Thyroid gland (tissue), 4 donors: ENCODE results near the gene TMEM214. TPM values are rescaled to one million over a fixed set of nuclear protein-coding genes. Genes with fewer than 3 reads are reported as not detected.
"Not testable (repeated sequence)": the region's sequence is repeated elsewhere in the genome, so short reads cannot be mapped to it uniquely, and the experiment has no call there.

ENCODE experiments used
- DNase-seq, 2 donors: peaks; one replicate each; pipeline ENCODE4 v3.0.0-alpha.2; 2019
- H3K27ac ChIP-seq, 3 donors: fragments of 200-600 bp; sonication (generic); 1 replicate in 2 of 3; 2 replicates in 1 of 3; pipeline ENCODE4 v1.5.1; 2016 to 2019; ENCODE audit warnings: mild to moderate bottlenecking in 1 of 3, moderate library complexity in 1 of 3
- H3K27me3 ChIP-seq: fragments of 200-600 bp; sonication (generic); one replicate; pipeline ENCODE4 v1.5.1; 2019
- H3K36me3 ChIP-seq, 2 donors: fragments of 200-600 bp; sonication (generic); one replicate each; pipeline ENCODE4 v1.5.1; 2016 to 2019
- H3K4me1 ChIP-seq, 2 donors: fragments of 200-600 bp; sonication (generic); one replicate each; pipeline ENCODE4 v1.5.1; 2017 to 2019
- H3K4me3 ChIP-seq, 3 donors: fragments of 200-600 bp; sonication (generic); replicated peaks in 1 of 3; 1 replicate in 2 of 3; 2 replicates in 1 of 3; pipeline ENCODE4 v1.5.1; 2016; ENCODE audit warnings: mild to moderate bottlenecking in 1 of 3
- H3K9me3 ChIP-seq: fragments of 200-600 bp; sonication (generic); one replicate; pipeline ENCODE4 v1.5.1; 2017
- CTCF ChIP-seq, 6 experiments: fragments of 200-600 bp in 3 of 6; fragments of 450-650 bp in 3 of 6; sonication (generic) in 3 of 6; IDR thresholded peaks; one replicate each; pipeline ENCODE4 v1.5.1; 2016 to 2019; ENCODE audit warnings: antibody characterized with exemption in 6 of 6, mild to moderate bottlenecking in 2 of 6, inconsistent platforms in 1 of 6, moderate library complexity in 1 of 6
- POLR2A ChIP-seq, 2 donors: fragments of 450-650 bp; IDR thresholded peaks; one replicate each; pipeline ENCODE4 v1.6.1; 2017; ENCODE audit warnings: antibody characterized with exemption in 2 of 2, mild to moderate bottlenecking in 2 of 2, moderate library complexity in 1 of 2
- WGBS, 2 donors: methylation state at CpG; one replicate each; pipeline ENCODE4 v1.1.5; 2017; 5-methylcytosine and 5-hydroxymethylcytosine counted together
- intact Hi-C: fragments of 100-400 bp; cut with DNase I; formaldehyde crosslinking; loops from one replicate; pipeline ENCODE4 v1.15.1; 2023
- total RNA-seq, 4 donors: library from RNA; depleted of rRNA; stranded (reverse); fragments of >200 nt; gene quantifications; one replicate each; pipeline ENCODE4 v1.2.3, GENCODE V29; 2016

Gene TMEM214
- total RNA-seq, 4 donors from 2014 or later: 43.3 to 93.8 (median 78.9) TPM

- no peaks in the 10 kb centered on the region for H3K27me3 ChIP-seq
- H3K27ac ChIP-seq: peak overlapping the region; percentile 44 to 81 (median 77)
- peaks cover 21 to 37% of the 10 kb centered on the region in 2 donors for H3K4me1 ChIP-seq
- TF ChIP-seq POLR2A (IDR thresholded peaks at IDR 0.05) (no peak), CTCF (IDR thresholded peaks at IDR 0.05) (no peak)
- peaks cover 0 to 9% of the 10 kb centered on the region in 2 donors for H3K36me3 ChIP-seq
- H3K4me3 ChIP-seq: peak overlapping the region; percentile 40 to 80 (median 66)
- intact Hi-C loops: loop anchor here (5.0 kb wide), 1 partner anchor 40 kb away; the partner anchor contains the start of gene TMEM214
- peak; percentile 48 to 49 for DNase-seq
- no peaks in the 10 kb centered on the region for H3K9me3 ChIP-seq
- 4 to 6% methylated on average over 24 to 31 of the region's 34 CpGs for WGBS, 2 donors
Measured at GRCh38 chr2:27071990-27072830, 39.4 kb downstream of the TMEM214 start.

DNA sequence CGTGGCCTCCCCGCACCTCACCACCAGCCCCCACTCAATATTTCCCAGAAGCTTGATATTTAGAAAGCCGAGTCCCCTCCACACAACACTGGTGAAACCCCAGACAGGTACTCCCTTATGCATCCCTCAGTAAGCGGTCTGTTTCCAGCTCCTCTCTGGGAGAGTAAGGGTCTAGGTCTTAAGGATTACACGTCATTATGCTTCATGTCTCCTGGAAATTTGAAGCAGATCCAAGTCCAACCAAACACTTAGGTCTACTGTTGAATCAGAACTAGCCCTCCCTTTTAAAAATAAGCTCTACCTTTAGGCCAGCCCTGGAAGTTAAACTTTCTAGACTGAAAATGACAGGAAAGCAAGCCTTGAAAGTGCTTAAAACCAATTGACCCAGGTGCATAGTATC is 40.2 kb downstream of the TMEM214 start:
- H3K36me3 ChIP-seq: peaks cover 0 to 5% of the 10 kb centered on the region in 2 donors

GRCh38 chr2:27073782-27074181 is 41.0 kb downstream of the TMEM214 start:
- Histone ChIP-seq H3K27ac (no peak overlapping the region), H3K4me3 (no peak overlapping the region), H3K4me1 (peaks cover 21 to 36% of the 10 kb centered on the region in 2 donors), H3K27me3 (no peaks in the 10 kb centered on the region), H3K9me3 (no peaks in the 10 kb centered on the region), H3K36me3 (peaks cover 0 to 3% of the 10 kb centered on the region in 2 donors)
- WGBS, 2 donors: 60 to 79% methylated on average over 2 of the region's 2 CpGs
- TF ChIP-seq POLR2A (IDR thresholded peaks at IDR 0.05) (no peak), CTCF (IDR thresholded peaks at IDR 0.05) (no peak)
- intact Hi-C loops: loop anchor here (5.0 kb wide), 1 partner anchor 41 kb away; the partner anchor contains the start of gene TMEM214
- no peak for DNase-seq

More for the DNA sequence above, 40.2 kb downstream of the TMEM214 start:
- DNase-seq: no peak
- H3K27ac ChIP-seq: peak overlapping the region in 2 of 3 donors; percentile 44 to 81
- peaks cover 21 to 37% of the 10 kb centered on the region in 2 donors for H3K4me1 ChIP-seq
- intact Hi-C loops: loop anchor here (5.0 kb wide), 1 partner anchor 41 kb away; the partner anchor contains the start of gene TMEM214
- TF ChIP-seq POLR2A (IDR thresholded peaks at IDR 0.05) (no peak), CTCF (IDR thresholded peaks at IDR 0.05) (no peak)
- WGBS, 2 donors: 72 to 76% methylated on average over 5 of the region's 5 CpGs
- no peaks in the 10 kb centered on the region for H3K27me3 ChIP-seq
- H3K4me3 ChIP-seq: no peak overlapping the region
- no peaks in the 10 kb centered on the region for H3K9me3 ChIP-seq

GRCh38 chr2:27074738-27075565 is 42.2 kb downstream of the TMEM214 start:
- Histone ChIP-seq H3K4me1 (peaks cover 17 to 24% of the 10 kb centered on the region in 2 donors), H3K27ac (no peak overlapping the region)

GRCh38 chr2:27075566-27075871 is 42.8 kb downstream of the TMEM214 start:
- H3K4me3 ChIP-seq, H3K27me3 ChIP-seq, H3K36me3 ChIP-seq, H3K27ac ChIP-seq, DNase-seq, H3K9me3 ChIP-seq, intact Hi-C loops: not testable (repeated sequence)
- WGBS, 2 donors: 73 to 78% methylated on average over 6 of the region's 6 CpGs
- peaks cover 13 to 18% of the 10 kb centered on the region in 2 donors for H3K4me1 ChIP-seq

More at GRCh38 chr2:27074738-27075565, 42.2 kb downstream of the TMEM214 start:
- Histone ChIP-seq H3K9me3 (no peaks in the 10 kb centered on the region), H3K36me3 (no peaks in the 10 kb centered on the region), H3K27me3 (no peaks in the 10 kb centered on the region), H3K4me3 (no peak overlapping the region)
- 45 to 52% methylated on average over 4 of the region's 4 CpGs for WGBS, 2 donors
- TF ChIP-seq CTCF (IDR thresholded peaks at IDR 0.05) (no peak), POLR2A (IDR thresholded peaks at IDR 0.05) (no peak)
- intact Hi-C loops: loop anchor here (5.0 kb wide), 1 partner anchor 43 kb away; the partner anchor contains the start of gene TMEM214
- peak; percentile 26 to 29 for DNase-seq
